Activated CD8-positive, alpha-beta T cell treated with anti-CD3 and anti-CD28 coated beads for 36 hours (primary cell): Measurements from ENCODE around the gene STAB1. TPM values are rescaled to one million over a fixed set of nuclear protein-coding genes. Genes with fewer than 3 reads are reported as not detected.

Experiments
- ATAC-seq: fragments of 200-7000 bp; cut with Tn5 transposase; one replicate; pipeline ENCODE4 v1.10.0; 2021; ENCODE audit warnings: mild to moderate bottlenecking, moderate library complexity
- CTCF ChIA-PET: fragments of 350-600 bp; sonication (Branson Sonifier 250); formaldehyde crosslinking; loops from one replicate; lab custom pipeline; 2021; ENCODE audit warnings: antibody characterized with exemption; lab: Charles Lee
- POLR2A ChIA-PET: fragments of 350-600 bp; sonication (Branson Sonifier 250); formaldehyde crosslinking; loops from one replicate; lab custom pipeline; 2021; ENCODE audit warnings: antibody characterized with exemption; lab: Charles Lee
- DNase-seq: peaks from one replicate; pipeline ENCODE4 v3.0.0-alpha.2; 2020
- H3K27ac Mint-ChIP-seq: one replicate; pipeline ENCODE4 v1.8.0; 2021; ENCODE audit warnings: mild to moderate bottlenecking, mixed read lengths
- H3K27me3 Mint-ChIP-seq: one replicate; pipeline ENCODE4 v1.8.0; 2021; ENCODE audit warnings: mixed read lengths
- H3K36me3 Mint-ChIP-seq: one replicate; pipeline ENCODE4 v1.8.0; 2021; ENCODE audit warnings: low read depth, mixed read lengths
- H3K4me1 Mint-ChIP-seq: one replicate; pipeline ENCODE4 v1.8.0; 2021; ENCODE audit warnings: low read depth, mixed read lengths
- H3K4me3 Mint-ChIP-seq: one replicate; pipeline ENCODE4 v1.8.0; 2021; ENCODE audit warnings: mild to moderate bottlenecking, moderate library complexity, mixed read lengths
- H3K9me3 Mint-ChIP-seq: one replicate; pipeline ENCODE4 v1.8.0; 2021; ENCODE audit warnings: mixed read lengths
- CTCF ChIP-seq: fragments of 200-600 bp; IDR thresholded peaks from one replicate; pipeline ENCODE4 v1.8.0; 2022; ENCODE audit warnings: antibody characterized with exemption, mild to moderate bottlenecking
- intact Hi-C: fragments of 100-400 bp; cut with micrococcal nuclease; formaldehyde crosslinking; loops from one replicate; pipeline ENCODE4 v1.10.0; 2022
- total RNA-seq, 2 experiments: library from RNA; stranded (reverse); gene quantifications; one replicate each; pipeline ENCODE4 v1.2.3, GENCODE V29; 2021

The STAB1 gene
- total RNA-seq, 2 experiments from 2014 or later: 0.09 to 0.20 TPM

- ChIA-PET CTCF (no interaction called here), POLR2A (interaction anchor here (0.6 kb wide), 1 partner anchor 47 kb away, joined by 3 read pairs; no protein-coding TSS in a partner anchor)
- H3K4me1 Mint-ChIP-seq: peaks cover 15% of the 10 kb centered on the region
- H3K27ac Mint-ChIP-seq: no peak overlapping the region
- H3K27me3 Mint-ChIP-seq: no peaks in the 10 kb centered on the region
- peaks cover 4% of the 10 kb centered on the region for H3K36me3 Mint-ChIP-seq
- intact Hi-C loops: loop anchor here (10.0 kb wide), 1 partner anchor 154 kb away; the partner anchor contains the start of genes GNL3 and PBRM1
- H3K9me3 Mint-ChIP-seq: no peaks in the 10 kb centered on the region
- ATAC-seq: no peak
- no peak for DNase-seq
- no peak for TF ChIP-seq CTCF
- no peak overlapping the region for H3K4me3 Mint-ChIP-seq
Observed at GRCh38 chr3:52530918-52531826, 36.0 kb downstream of the STAB1 start.

GRCh38 chr3:52531860-52532516 is 36.9 kb downstream of the STAB1 start:
- ChIA-PET POLR2A (interaction anchor here (0.6 kb wide), 2 partner anchors 42 to 46 kb away, joined by 3 read pairs; no protein-coding TSS in a partner anchor), CTCF (no interaction called here)
- no peaks in the 10 kb centered on the region for H3K9me3 Mint-ChIP-seq
- ATAC-seq (no peak), DNase-seq (no peak)
- peak overlapping the region; percentile 67 for H3K27ac Mint-ChIP-seq
- no peaks in the 10 kb centered on the region for H3K27me3 Mint-ChIP-seq
- peaks cover 16% of the 10 kb centered on the region for H3K4me1 Mint-ChIP-seq
- intact Hi-C loops: loop anchor here (10.0 kb wide), 1 partner anchor 153 kb away; the partner anchor contains the start of genes GNL3 and PBRM1
- peak overlapping the region; percentile 84 for H3K4me3 Mint-ChIP-seq
- no peak for TF ChIP-seq CTCF
- H3K36me3 Mint-ChIP-seq: peaks cover 7% of the 10 kb centered on the region

- ChIA-PET CTCF (no interaction called here), POLR2A (interaction anchor here (0.6 to 1.0 kb wide), 2 partner anchors 43 to 72 kb away, joined by 3 read pairs; no protein-coding TSS in a partner anchor)
- TF ChIP-seq CTCF: no peak
- H3K4me1 Mint-ChIP-seq: peaks cover 18% of the 10 kb centered on the region
- H3K36me3 Mint-ChIP-seq: peaks cover 9% of the 10 kb centered on the region
- H3K27me3 Mint-ChIP-seq: no peaks in the 10 kb centered on the region
- H3K27ac Mint-ChIP-seq: peak overlapping the region; percentile 67
- H3K4me3 Mint-ChIP-seq: peak overlapping the region; percentile 84
- no peaks in the 10 kb centered on the region for H3K9me3 Mint-ChIP-seq
- intact Hi-C loops: loop anchor here (10.0 kb wide), 1 partner anchor 152 kb away; the partner anchor contains the start of genes GNL3 and PBRM1
- DNase-seq (peak; percentile 72), ATAC-seq (no peak)
Observed at GRCh38 chr3:52532517-52532837, 37.3 kb downstream of the STAB1 start.

- H3K9me3 Mint-ChIP-seq: no peaks in the 10 kb centered on the region
- peak; percentile 45 for DNase-seq
- CTCF ChIA-PET: no interaction called here
- no peaks in the 10 kb centered on the region for H3K27me3 Mint-ChIP-seq
- intact Hi-C loops: loop anchor here (10.0 kb wide), 1 partner anchor 152 kb away; the partner anchor contains the start of genes GNL3 and PBRM1
- H3K4me1 Mint-ChIP-seq: peaks cover 24% of the 10 kb centered on the region
- H3K27ac Mint-ChIP-seq: peak overlapping the region; percentile 67
- POLR2A ChIA-PET: interaction anchor here (0.6 to 1.0 kb wide), 4 partner anchors 72 to 154 kb away, joined by 3 to 4 read pairs (median 3); no protein-coding TSS in a partner anchor
- peak overlapping the region; percentile 84 for H3K4me3 Mint-ChIP-seq
- peaks cover 11% of the 10 kb centered on the region for H3K36me3 Mint-ChIP-seq
- TF ChIP-seq CTCF: no peak
- no peak for ATAC-seq
Observed at GRCh38 chr3:52532838-52533622, 37.9 kb downstream of the STAB1 start.
